Measurements from ENCODE around the gene SEC14L2.
"Not testable (repeated sequence)": the region's sequence is repeated elsewhere in the genome, so short reads cannot be mapped to it uniquely, and the experiment has no call there.

SEC14L2 gene

DNA sequence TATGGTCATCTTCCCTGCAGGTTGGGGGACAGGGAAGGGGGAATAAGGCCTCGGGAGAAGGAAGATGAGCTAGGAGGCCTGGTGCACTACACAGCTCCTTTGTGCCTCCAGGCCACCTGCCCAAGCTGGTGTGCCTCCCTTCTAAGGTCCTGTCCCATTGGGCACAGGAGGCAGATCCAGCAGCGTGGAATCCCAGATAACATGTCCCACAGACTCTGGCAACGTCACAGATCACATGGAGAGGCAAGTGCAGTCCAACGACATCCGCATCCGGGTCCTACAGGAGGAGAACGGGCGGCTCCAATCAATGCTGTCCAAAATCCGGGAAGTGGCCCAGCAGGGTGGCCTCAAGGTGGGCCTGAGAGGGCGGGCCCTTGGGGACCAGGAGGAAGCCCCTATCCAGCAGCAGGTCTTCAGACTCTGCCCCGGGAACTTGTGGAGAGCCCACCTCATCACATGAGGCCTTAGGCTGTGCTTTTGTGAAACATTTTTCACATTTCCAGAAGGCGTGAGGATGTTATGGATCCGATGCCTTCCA lies 21.4 kb upstream of the SEC14L2 start:
- DNase-seq (ENCODE audit: low read depth in 3 of 3): no peak

DNA sequence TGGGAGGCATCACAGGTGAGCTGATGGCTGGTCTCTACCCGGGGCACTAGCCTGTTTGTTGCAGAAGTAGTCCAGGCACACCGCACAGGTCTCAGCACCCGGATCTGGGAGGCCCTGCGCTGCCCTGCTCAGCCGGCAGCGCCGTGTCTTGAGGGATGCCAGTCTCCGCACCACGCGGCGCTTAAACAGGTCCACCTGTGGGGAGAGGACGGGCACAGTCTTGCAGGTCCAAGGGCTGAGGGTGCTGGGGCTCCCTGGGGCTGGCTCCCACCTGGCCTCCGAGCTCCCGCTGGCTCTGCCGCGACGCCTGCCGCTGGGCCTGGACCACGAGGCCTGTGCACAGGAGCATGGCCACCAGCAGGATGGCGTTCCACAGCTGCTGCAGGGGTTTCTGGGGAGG lies 16.8 kb upstream of the SEC14L2 start:
- no peak for DNase-seq (ENCODE audit: low read depth in 3 of 3)

DNA sequence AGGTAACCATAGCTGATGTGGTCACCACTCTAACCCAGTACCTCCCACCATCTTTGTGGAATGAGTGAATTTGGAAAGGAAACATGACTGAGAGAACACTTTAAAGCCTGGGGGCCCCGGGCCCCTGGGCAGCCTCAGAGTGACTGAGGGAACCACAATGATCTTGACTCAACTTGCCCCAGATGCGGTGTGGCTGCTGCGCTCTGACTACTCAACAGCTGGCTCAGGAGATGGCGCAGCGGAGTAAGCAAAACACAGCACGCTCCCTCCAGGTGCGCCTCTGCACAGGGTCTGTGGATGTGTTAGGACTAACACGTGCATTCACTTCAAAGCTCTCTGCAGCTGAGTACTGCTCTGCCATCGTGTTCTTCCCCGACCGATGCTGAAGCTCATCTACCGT lies 15.6 kb upstream of the SEC14L2 start:
- DNase-seq (ENCODE audit: low read depth in 3 of 3): no peak

DNA sequence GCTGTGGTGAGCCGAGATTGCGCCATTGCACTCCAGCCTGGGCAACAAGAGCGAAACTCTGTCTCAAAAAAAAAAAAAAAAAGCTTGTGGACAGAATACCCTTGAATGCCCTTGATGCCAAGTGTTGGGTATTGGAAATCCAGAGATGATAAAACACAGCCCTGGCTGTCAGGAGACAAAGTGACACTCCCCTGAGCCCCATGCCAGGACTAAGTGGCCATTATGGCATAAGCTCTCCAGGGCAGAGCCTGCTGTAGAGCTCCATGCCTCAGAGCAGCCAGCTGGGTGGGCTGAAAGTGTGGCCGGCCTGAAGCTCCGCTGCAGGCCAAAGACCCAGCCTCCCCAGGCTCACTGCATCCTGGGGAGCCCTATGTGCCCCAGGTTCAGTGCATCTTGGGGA lies 14.5 kb upstream of the SEC14L2 start:
- no peak for DNase-seq (ENCODE audit: low read depth in 3 of 3)

DNA sequence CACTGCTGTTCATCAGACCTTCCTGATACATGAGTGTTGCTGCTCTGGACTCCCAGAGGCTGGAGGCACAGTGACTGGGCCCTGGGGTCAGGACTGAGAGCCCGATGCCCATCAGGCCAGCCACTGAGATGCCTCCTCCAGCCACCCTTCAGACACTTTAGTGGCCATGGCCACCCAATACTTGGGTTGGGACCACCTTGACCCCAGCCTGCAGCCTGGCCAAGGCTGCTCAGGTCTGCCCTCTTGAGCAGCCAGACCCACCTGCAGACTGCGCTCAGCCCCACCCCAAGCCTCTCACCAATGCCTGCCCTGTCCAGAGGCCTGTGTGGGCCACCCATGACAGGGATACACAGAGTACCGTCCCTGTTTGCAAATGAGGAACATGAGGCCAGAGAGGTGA lies 13.8 kb upstream of the SEC14L2 start:
- DNase-seq (ENCODE audit: low read depth in 3 of 3): no peak

DNA sequence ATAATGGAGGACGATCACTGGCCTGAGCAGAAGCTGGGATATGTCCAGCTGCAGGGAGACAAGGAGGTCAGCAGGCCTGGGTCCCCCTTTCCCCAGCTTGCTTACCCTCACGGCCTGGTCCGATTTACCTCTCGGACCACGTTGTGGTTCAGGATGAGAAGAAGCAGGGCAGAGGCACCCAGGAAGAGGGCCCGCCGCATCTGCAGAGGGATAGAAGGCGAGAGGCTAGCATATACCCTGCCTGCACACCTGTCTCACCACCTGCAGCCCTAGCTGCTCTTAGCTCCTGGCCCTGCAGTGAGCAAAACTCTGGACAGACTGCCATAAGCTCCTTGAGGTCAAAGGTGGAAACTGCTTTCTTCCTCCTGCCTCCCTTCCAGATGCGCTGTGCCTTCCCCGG lies 10.9 kb upstream of the SEC14L2 start:
- DNase-seq (ENCODE audit: low read depth in 3 of 3): no peak

DNA sequence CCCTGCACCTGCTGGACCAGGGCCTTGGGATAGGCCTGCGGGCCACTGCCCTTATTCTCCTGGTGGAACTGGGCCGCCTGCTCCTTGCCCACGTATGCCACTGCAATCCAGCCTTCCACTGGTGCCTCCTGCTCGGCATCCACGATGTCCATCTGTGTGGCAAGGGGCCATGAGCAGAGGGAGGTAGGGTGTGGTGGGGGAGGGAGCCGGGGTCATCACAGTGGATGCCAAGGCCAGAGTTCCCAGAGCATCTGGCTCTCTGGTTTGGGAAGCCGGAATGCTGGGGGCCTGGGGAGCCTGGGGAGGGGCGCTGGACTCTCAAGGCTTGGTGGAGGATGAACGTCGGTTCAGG lies 10.2 kb upstream of the SEC14L2 start:
- no peak for DNase-seq (ENCODE audit: low read depth in 3 of 3)

DNA sequence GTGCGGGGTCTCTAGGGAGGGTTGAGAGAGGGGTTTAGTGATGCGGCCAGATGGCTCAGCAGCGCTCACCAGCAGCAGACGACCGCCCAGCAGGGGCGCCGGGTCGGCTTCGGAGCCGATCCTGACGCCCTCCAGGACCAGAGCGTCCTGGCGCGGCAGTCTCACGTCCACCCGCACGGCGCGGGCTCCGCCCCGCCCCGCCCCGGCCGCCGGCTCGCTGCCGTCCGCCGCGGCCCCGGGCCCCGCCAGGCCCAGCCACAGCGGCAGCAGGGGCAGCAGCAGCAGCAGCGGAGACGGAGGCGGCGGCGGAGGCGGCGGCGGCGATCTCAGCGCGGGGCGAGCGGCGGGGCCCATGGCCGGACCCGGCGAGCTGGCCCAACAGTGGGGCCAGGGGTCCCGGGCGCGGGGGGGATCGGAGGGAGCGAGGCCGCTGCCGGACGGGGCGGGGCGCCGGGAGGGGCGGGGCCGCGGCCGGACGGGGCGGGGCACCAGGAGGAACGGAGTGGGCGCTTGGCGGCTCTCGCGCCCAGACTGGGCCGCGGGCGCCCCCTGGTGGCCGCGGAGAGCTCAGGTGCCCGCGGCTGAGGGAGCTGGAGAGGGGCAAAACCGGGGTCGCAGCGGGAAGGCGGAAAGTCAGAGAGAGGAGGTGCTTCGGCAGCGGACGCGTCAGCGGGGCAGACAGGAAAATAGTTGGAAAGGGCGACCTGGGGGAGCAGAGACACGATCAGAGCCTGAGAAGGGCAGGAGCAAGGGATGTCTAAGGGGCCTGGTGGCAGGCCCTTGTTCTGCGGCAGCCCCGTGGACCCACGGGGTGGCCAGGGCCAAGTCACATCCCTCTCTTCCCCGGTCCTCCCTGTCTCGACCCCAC lies 9.6 kb upstream of the SEC14L2 start, which contains the start of gene RNF215:
Gene RNF215, minus strand, starts transcription at position 452 of the 868 bp plus-strand sequence. Its CDS starts 98 bp downstream, at position 354.
- peak; percentile 42 to 77 (median 65) for DNase-seq (ENCODE audit: low read depth in 3 of 3)

DNA sequence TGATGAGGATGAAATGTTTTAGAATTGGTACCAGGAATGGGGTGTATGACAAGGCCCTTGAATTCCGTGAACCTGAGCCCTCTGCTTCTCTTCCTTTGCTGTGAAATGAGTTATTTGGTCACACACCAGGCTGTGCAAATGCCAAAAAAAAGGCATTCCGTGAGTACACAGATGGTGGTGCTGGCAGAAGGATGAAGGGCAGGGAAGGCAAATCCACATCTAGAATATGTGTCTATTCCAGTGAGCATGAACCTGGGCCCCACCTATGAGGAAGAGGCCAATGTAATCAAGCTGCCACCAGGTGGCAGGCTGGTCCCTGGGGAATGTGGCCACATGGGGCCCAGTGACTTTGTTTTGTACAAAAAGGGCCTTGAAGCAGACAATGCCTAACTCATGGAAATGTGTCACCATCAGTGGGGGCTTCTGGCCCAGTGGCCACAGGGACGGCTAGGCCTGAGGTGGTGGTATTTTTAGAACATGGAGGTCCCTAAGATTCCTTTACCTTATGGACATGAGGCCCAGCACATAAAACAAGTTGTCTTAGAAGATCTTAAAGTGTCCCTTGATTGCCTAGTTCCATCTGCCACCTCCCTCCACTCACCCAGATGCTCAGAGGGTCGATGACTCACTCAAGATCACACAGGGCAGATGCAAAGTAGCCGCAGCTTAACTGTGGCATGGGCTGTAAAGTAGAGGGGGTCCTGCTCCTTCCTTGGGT lies 5.7 kb upstream of the SEC14L2 start:
- peak; percentile 48 to 76 (median 68) for DNase-seq (ENCODE audit: low read depth in 3 of 3)

DNA sequence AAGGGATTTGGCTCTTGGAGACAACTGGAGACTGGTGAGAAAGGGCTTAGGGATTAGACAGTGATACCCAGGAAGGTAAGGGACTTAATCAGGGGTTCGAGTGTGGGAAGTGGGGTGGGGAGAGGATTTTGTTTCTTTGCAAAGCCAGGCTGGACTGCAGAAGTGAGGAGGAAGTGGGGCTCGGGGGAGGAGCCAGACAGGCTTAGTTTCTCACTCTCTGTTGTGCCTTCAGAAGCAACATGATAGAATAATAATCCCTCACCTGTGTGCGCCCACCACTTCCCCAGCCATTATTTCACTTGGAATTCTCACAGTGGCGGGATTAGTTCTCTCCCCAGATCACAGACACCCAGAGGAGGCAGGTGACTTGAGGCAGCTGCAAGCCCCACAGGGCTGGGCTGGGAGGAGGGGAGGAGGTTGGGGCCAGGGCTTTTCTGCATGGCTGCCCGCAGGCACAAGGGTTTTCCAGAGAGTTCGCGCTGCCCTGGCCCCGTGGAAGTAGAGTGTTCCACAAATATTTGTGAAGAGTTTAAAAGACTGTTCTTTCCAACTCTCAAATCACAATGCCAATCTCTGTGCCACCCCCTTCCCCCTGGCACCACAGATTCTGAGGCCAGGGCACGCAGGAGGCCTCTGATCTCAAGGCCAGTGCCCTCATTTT lies 4.0 kb upstream of the SEC14L2 start:
- no peak for DNase-seq (ENCODE audit: low read depth in 3 of 3)

DNA sequence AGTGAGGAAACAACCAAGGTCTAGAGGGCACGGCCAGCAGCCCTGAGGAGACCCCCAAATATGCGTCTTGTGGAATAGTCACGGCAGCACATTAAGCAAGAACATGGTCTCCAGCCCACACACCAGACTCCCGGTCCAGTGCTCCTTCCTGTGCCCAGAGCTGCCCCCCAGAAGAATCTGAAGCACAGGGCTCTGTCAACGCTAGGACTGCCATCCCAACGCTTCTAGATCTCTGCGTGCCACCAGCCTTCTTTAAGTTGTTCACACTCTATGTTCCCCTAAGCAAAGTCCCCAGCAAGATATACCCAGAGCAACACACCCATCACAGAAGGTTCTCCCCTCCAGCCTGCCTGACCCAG lies 3.5 kb upstream of the SEC14L2 start:
- no peak for DNase-seq (ENCODE audit: low read depth in 3 of 3)

DNA sequence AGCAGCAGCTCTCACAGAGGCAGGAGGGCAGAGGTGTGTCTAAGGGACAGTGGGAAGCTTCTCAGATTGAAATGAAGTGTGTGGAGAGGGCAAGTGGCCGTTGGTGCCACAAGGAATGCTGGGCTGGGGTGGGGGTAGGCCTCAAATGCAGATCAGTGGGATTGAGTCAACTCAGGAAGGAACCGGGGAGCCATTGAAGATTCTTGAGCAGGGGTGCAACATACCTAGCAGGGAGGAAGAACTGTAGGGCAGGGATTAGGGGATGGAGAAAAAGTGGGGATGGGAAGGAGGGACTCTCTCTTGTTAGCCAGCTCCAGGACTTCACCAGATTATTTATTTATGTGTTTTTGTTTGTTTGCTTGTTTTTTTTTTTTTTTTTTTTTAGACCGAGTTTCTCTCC lies 2.9 kb upstream of the SEC14L2 start:
- no peak for DNase-seq (ENCODE audit: low read depth in 3 of 3)

DNA sequence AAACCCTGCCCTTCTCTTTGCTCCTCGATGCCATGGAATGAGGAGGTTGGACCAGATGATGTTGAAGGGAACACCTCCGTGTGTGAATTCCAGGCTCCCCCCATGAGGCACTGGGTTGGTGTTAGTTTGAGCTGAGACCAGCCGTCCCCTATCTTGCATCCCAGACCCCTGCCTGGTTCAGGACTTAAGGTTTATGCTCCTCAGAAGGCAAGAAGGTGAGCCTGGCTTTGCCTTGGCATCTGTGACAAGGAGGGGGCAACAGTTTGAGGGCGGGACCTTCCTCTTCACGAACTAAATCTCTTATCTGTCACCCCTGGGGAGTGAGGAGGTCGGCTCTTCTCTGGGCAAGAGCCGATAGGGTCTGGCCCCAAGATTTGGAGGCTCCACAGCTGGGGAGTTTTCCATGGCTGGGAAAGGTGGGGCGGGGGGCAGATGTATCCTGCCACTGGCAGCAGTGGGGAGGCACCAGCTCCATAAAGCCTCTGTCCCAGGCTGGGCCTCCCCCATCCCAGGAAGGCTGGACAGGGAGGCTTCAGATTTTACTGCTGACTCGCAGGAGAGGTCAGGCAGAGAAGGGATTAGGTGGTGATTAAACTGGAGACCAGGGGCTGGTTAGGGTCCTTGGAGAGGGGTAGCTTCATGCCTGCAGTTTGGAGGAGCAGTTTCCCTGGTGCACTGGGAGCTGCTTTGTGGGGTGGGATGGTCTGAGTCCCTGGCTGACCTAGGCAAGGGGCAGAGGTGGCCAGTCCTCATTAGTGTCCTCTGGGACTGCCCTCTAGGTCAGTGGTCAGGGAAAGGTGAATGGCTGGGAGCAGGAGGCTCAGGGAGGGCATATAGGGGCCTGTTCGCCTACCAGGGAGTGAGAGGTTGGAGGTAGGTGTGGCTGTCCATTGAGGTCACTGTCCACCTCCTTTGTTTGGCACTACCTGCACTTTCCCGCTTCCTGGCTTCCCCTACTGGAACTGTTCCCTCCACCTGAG lies 1.1 kb downstream of the SEC14L2 start:
- no peak for DNase-seq (ENCODE audit: low read depth in 3 of 3)

DNA sequence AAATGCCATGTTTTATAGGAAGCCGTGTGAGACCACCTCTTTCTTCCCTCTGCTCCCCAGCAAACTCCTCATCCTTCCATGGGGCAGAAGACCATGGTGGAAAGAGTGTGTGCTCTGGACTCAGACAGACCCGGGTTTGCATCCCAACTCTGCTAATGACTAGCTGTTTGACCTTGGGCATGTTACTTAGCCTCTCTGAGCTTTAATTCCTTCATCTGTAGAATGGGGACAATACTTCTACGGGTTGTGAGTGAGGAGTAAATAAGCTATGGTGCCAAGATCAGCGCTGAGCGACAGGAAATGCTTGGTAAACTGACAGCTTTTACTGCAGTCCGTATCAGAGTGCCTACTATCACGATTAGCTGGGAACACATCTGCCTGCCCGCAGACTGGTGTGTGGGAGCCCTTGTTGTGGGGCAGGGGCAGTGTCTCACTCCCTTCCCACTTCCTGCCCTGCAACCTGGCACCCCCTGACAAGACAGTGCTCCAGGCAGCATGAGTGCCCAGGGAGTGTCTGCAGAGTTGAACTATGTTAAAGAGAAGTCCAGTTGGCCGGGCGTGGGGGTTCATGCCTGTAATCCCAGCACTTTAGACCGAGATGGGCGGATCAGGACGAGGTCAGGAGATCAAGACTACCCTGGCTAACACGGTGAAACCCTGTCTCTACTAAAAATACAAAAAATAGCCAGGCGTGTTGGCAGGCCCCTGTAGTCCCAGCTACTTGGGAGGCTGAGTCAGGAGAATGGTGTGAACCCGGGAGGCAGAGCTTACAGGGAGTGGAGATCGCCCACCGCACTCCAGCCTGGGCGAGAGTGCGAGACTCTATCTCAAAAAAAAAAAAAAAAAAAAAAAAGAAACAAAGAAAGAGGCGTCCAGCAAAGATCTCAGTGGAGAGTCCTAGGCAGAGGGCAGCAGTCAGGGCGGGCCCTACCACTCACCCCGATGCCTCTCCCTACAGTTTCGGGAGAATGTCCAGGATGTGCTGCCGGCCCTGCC lies 2.2 kb downstream of the SEC14L2 start:
- no peak for DNase-seq (ENCODE audit: low read depth in 3 of 3)

DNA sequence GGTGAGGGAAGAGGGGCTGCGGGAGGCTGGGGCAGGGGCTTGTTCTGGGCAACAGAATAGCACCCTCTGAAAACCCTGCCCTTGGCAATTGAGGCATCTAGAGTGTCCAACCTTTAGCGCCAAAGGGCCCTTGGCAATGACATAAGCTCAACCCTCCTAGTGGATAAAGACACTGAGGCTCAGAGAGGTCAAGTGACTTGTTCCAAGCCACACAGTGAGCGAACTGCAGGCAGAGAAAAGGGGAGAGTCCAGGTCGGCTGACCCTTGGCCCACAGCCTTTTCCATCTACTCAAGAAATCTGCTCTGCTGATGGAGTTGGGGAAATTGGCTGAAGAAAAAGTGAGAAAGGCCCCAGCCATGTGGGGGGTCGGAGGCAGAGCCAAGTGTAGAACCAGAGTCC lies 2.9 kb downstream of the SEC14L2 start:
- no peak for DNase-seq (ENCODE audit: low read depth in 3 of 3)

DNA sequence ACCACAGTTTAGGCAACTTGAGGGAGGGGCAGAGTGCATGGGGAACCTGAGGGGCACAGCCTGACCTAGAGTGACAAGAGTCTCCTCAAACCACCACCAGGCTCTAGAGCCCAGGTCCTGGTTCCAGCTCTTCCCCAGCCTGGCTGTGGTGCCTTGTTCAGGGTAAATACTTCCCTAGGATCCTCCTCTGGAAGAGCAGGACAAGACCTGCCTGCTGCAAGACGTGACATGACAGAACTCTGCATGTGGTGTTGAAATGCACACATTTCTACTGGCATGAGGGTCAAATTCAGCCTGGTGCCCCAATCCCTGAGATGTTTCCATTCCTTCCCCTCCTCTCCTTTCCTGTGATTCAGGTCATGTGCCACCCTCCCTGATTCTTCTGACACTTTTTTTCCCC lies 3.3 kb downstream of the SEC14L2 start:
- DNase-seq (ENCODE audit: low read depth in 3 of 3): no peak

DNA sequence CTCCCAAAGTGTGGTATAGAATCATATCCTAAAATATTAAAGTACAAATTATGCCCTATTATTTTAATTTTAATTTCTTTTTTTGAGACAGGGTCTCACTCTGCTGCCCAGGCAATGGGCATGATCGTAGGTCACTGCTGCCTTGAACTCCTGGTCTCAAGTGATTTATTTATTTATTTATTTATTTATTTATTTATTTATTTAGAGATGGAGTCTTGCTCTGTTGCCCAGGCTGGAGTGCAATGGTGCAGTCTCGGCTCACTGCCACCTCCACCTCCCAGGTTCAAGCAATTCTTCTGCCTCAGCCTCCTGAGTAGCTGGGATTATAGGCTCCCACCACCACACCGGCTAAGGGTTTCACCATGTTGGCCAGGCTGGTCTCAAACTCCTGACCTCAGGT lies 4.2 kb downstream of the SEC14L2 start:
- DNase-seq (ENCODE audit: low read depth in 3 of 3): not testable (repeated sequence)

DNA sequence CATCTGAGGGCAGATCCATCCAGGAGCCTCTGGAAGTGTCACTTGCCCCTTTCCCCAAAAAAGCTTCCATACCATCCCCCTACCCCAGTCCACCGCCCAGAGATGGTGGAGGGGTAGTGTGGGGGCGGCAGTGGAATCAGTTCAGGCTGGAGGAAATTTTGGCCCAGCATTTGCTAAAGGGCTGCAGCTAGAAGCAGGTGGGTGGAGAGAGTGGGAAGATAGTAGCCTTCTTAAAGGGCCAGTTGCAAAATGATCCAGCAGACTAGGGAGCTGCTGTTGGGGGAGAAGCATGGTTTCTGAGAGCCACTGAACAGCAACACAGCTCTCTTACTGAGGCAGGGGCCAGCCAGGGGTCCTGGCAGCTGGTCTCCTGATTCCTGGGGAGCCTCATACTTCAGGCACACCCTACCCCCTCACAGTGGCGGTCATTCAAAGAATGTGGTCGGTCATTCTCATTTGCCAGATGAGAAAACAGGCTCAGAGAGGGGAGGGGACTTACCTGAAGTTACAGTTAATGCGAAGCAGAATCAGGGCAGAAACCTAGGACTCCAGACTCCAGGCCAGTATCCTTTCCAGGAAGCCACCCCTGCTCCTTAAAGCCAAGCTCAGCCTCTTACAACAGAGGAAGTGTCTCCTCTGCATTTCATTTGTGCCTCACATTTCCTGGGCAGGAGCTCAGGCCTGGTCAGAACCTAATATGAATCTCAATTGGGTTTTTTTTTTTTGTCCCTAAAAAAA lies 5.4 kb downstream of the SEC14L2 start:
- DNase-seq (ENCODE audit: low read depth in 3 of 3): no peak

DNA sequence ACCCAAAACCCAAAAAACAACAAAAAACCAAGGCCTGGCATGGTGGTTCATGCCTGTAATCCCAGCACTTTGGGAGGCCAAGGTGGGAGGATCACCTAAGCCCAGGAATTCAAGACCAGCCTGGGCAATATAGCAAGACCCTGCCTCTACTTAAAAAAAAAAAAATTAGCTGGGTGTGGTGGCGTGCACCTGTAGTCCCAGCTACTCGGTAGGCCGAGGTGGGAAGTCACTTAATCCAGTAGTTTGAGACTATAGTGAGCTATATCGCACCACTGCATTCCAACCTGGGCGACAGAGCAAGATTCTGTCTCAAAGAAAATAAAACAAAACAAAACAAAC lies 5.9 kb downstream of the SEC14L2 start:
- not testable (repeated sequence) for DNase-seq (ENCODE audit: low read depth in 3 of 3)

All from stimulated activated CD4-positive, alpha-beta T cell treated with anti-CD3 and anti-CD28 coated beads, TNF-alpha, amount 100 ng/mL, for 24 hours (primary cell).